Suprapubic skin (tissue), 4 donors: ENCODE data around the gene DRC7. TPM values are rescaled to one million over a fixed set of nuclear protein-coding genes. Genes with fewer than 3 reads are reported as not detected.

Experiments used
- DNase-seq, 2 donors: peaks; one replicate each; pipeline ENCODE4 v3.0.0-alpha.2; 2019; ENCODE audit warnings: low spot score in 2 of 2
- H3K27ac ChIP-seq: fragments of 200-600 bp; sonication (generic); one replicate; pipeline ENCODE4 v1.5.1; 2019
- H3K27me3 ChIP-seq: fragments of 200-600 bp; sonication (generic); one replicate; pipeline ENCODE4 v1.5.1; 2019
- H3K36me3 ChIP-seq: fragments of 200-600 bp; sonication (generic); one replicate; pipeline ENCODE4 v1.5.1; 2019
- H3K4me1 ChIP-seq: fragments of 200-600 bp; sonication (generic); one replicate; pipeline ENCODE4 v1.5.1; 2019
- H3K4me3 ChIP-seq: fragments of 200-600 bp; sonication (generic); one replicate; pipeline ENCODE4 v1.5.1; 2019; ENCODE audit warnings: mild to moderate bottlenecking
- H3K9me3 ChIP-seq: fragments of 200-600 bp; sonication (generic); one replicate; pipeline ENCODE4 v1.5.1; 2019
- EP300 ChIP-seq: sonication (generic); formaldehyde crosslinking; IDR thresholded peaks from one replicate; pipeline ENCODE4 v1.6.1; 2017; ENCODE audit warnings: antibody characterized with exemption
- POLR2A ChIP-seq, 2 donors: fragments of 450-650 bp; IDR thresholded peaks; one replicate each; pipeline ENCODE4 v1.6.1; 2017; ENCODE audit warnings: antibody characterized with exemption in 2 of 2, mild to moderate bottlenecking in 2 of 2, moderate library complexity in 2 of 2
- POLR2AphosphoS5 ChIP-seq, 3 donors: sonication (generic); formaldehyde crosslinking; IDR thresholded peaks; one replicate each; pipeline ENCODE4 v1.6.1; 2017; ENCODE audit warnings: antibody characterized with exemption in 3 of 3
- WGBS: methylation state at CpG from one replicate; pipeline ENCODE4 v1.1.5; 2018; 5-methylcytosine and 5-hydroxymethylcytosine counted together
- total RNA-seq, 4 donors: library from RNA; depleted of rRNA; stranded (reverse); fragments of >200 nt; gene quantifications; one replicate each; pipeline ENCODE4 v1.1.0, GENCODE V29; 2016
- TF ChIP-seq, protein P1 (sequence below), 2 donors: fragments of 200-600 bp in 1 of 2; fragments of 450-650 bp in 1 of 2; sonication (generic) in 1 of 2; IDR thresholded peaks; one replicate each; pipeline ENCODE4 v1.5.1; 2016 to 2019; ENCODE audit warnings: antibody characterized with exemption in 2 of 2, mild to moderate bottlenecking in 1 of 2, moderate library complexity in 1 of 2

The DRC7 gene
- total RNA-seq, 4 donors from 2014 or later = not detected

DNA sequence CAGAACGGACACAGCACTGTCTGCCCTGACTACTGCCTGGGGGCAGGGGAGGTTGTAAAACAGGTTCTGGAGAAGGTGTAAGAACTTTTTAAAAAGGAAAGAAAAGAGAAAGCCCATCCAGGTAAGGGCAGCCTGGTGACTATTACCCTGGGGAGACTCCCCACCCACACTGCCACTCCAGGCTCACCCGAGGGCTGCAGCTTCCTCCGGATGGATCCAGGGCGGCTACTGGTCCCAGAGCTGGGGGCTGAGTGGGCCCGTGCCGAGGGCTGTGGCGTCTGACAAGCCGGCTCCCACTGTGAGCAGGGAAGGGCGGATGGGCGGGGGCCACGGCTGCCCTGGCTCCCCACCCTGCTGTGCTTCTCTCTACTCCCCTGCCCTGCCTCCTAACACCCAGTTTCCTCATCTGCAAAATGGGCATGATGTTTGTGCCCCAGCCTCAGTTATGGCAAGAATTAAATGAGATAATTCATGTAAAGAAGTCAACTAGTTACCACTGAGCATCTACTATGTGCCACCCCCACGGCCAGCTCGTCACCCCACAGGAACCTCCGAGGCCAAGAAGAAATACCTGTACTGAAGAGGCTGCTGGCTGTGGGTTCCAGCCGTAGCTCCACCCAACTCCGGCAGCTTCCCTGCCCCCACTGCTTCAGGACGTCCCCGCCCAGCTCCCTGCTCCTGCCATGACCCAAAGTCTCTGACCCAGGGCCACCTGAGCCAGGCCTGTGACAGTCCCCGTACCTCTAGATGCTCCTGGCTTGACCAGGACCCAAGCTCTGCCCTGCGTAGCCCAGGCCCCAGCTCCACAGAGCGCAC lies 65.1 kb downstream of the DRC7 start:
- H3K36me3 ChIP-seq = peaks cover 71% of the 10 kb centered on the region
- DNase-seq = no peak
- no peaks in the 10 kb centered on the region for H3K9me3 ChIP-seq

GRCh38 chr16:57760357-57761160 lies 66.0 kb downstream of the DRC7 start:
- H3K27me3 ChIP-seq = no peaks in the 10 kb centered on the region
- DNase-seq = no peak
- 88% methylated on average over 21 of the region's 40 CpGs for WGBS
- H3K4me3 ChIP-seq = no peak overlapping the region
- peaks cover 68% of the 10 kb centered on the region for H3K36me3 ChIP-seq
- peaks cover 16% of the 10 kb centered on the region for H3K4me1 ChIP-seq
- H3K9me3 ChIP-seq = no peaks in the 10 kb centered on the region
- H3K27ac ChIP-seq = no peak overlapping the region
- TF ChIP-seq EP300 (no peak), POLR2A (IDR thresholded peaks at IDR 0.05) (no peak), POLR2AphosphoS5 (IDR thresholded peaks at IDR 0.05) (no peak)
- TF ChIP-seq, protein P1, sequence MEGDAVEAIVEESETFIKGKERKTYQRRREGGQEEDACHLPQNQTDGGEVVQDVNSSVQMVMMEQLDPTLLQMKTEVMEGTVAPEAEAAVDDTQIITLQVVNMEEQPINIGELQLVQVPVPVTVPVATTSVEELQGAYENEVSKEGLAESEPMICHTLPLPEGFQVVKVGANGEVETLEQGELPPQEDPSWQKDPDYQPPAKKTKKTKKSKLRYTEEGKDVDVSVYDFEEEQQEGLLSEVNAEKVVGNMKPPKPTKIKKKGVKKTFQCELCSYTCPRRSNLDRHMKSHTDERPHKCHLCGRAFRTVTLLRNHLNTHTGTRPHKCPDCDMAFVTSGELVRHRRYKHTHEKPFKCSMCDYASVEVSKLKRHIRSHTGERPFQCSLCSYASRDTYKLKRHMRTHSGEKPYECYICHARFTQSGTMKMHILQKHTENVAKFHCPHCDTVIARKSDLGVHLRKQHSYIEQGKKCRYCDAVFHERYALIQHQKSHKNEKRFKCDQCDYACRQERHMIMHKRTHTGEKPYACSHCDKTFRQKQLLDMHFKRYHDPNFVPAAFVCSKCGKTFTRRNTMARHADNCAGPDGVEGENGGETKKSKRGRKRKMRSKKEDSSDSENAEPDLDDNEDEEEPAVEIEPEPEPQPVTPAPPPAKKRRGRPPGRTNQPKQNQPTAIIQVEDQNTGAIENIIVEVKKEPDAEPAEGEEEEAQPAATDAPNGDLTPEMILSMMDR (IDR thresholded peaks at IDR 0.05) = no peak

More for the DNA sequence above, 65.1 kb downstream of the DRC7 start:
- Histone ChIP-seq H3K27me3 (no peaks in the 10 kb centered on the region), H3K27ac (no peak overlapping the region), H3K4me3 (no peak overlapping the region), H3K4me1 (peaks cover 16% of the 10 kb centered on the region)
- no peak for TF ChIP-seq POLR2A (IDR thresholded peaks at IDR 0.05)
- no peak for TF ChIP-seq POLR2AphosphoS5 (IDR thresholded peaks at IDR 0.05)
- no peak for TF ChIP-seq EP300
- TF ChIP-seq, protein P1 (IDR thresholded peaks at IDR 0.05) = no peak
- WGBS = 46% methylated on average over 18 of the region's 21 CpGs

DNA sequence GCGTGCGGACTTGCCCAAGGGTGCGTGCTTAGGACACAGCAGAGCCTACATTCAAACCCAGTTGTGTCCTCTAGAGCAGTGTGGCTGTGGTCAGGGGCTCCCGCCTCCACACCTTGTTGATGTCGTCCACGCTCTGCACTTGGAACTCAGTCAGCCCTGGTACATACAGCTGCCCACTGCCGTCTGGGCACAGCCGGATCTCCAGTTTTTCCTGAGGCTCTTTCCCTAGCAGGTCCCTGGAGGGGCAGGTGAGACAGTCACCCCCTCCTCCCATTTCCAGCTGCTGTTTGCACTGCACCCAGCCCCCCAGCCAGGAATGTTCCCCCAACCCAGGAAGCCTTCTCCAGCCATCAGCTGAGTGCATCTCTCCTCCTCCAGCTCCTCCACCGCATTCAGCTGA lies 66.7 kb downstream of the DRC7 start:
- Histone ChIP-seq H3K4me1 (peaks cover 16% of the 10 kb centered on the region), H3K27ac (no peak overlapping the region), H3K27me3 (no peaks in the 10 kb centered on the region), H3K4me3 (no peak overlapping the region), H3K36me3 (peaks cover 70% of the 10 kb centered on the region), H3K9me3 (no peaks in the 10 kb centered on the region)
- WGBS = 85% methylated on average over 1 of the region's 9 CpGs
- no peak for DNase-seq
- no peak for TF ChIP-seq EP300
- TF ChIP-seq, protein P1 (IDR thresholded peaks at IDR 0.05) = no peak
- TF ChIP-seq POLR2AphosphoS5 (IDR thresholded peaks at IDR 0.05) = no peak
- no peak for TF ChIP-seq POLR2A (IDR thresholded peaks at IDR 0.05)

DNA sequence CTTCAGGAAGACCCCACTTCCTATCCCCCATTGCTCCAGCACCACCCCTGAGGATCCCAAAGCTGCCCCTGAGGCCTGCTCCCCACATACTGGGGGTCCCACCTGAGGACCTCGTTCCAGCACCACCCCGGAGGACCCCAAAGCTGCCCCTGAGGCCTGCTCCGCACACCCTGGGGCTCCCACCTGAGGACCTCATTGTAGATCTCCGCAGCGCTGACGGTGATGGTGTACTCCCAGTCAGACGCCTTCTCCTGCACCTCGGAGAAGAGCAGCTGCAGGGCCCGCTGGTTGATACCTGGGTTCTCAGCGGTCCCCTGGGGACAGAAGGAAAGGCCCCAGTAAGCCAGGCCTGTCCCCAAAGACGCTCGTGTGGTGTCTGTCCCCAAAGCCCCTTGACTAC lies 67.4 kb downstream of the DRC7 start:
- peaks cover 16% of the 10 kb centered on the region for H3K4me1 ChIP-seq
- H3K4me3 ChIP-seq = no peak overlapping the region
- no peaks in the 10 kb centered on the region for H3K27me3 ChIP-seq
- DNase-seq = no peak
- no peak overlapping the region for H3K27ac ChIP-seq
- peaks cover 71% of the 10 kb centered on the region for H3K36me3 ChIP-seq
- no peaks in the 10 kb centered on the region for H3K9me3 ChIP-seq
- no peak for TF ChIP-seq EP300
- no peak for TF ChIP-seq POLR2AphosphoS5 (IDR thresholded peaks at IDR 0.05)
- no peak for TF ChIP-seq POLR2A (IDR thresholded peaks at IDR 0.05)
- TF ChIP-seq, protein P1 (IDR thresholded peaks at IDR 0.05) = no peak
- 92% methylated on average over 6 of the region's 12 CpGs for WGBS
